Measurements from ENCODE around the gene UIMC1.

UIMC1 gene

DNA sequence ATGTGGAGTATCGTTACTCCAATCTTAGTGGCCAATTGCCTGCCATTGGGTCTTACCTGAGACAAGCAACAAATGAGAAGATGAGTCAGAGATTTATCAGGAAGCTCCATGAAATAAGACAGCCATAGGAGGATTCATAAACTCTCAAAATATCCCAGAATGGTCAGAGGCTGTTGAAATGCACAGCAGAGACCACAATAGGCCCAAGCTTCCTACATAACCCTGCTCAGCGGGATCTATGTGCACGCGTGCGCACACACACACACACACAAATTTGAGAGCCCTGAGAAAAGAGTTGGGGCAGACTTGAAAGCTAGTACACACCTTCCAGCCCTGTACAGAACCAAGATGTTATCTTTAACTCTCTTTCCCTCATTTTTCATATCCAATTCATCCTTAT, 9.8 kb downstream of the UIMC1 start:
- peaks cover 5% of the 10 kb centered on the region for H3K4me1 ChIP-seq (ENCODE audit: insufficient read depth, low read length, poor library complexity, severe bottlenecking)
- no peaks in the 10 kb centered on the region for H3F3A ChIP-seq (ENCODE audit: low read depth)
- no peak overlapping the region for H3K9ac ChIP-seq (ENCODE audit: low read depth, low read length, poor library complexity, severe bottlenecking)
- peaks cover 14% of the 10 kb centered on the region for H4K20me1 ChIP-seq (ENCODE audit: insufficient read depth, low read length, poor library complexity, severe bottlenecking)
- H3K4me3 ChIP-seq (ENCODE audit: low read length, poor library complexity, severe bottlenecking): no peak overlapping the region
- no peaks in the 10 kb centered on the region for H3K9me2 ChIP-seq (replicated peaks; ENCODE audit: low read depth, low read length)
- TF ChIP-seq EZH2phosphoT487 (IDR thresholded peaks at IDR 0.05; ENCODE audit: borderline replicate concordance): no peak
- TF ChIP-seq, protein P1, sequence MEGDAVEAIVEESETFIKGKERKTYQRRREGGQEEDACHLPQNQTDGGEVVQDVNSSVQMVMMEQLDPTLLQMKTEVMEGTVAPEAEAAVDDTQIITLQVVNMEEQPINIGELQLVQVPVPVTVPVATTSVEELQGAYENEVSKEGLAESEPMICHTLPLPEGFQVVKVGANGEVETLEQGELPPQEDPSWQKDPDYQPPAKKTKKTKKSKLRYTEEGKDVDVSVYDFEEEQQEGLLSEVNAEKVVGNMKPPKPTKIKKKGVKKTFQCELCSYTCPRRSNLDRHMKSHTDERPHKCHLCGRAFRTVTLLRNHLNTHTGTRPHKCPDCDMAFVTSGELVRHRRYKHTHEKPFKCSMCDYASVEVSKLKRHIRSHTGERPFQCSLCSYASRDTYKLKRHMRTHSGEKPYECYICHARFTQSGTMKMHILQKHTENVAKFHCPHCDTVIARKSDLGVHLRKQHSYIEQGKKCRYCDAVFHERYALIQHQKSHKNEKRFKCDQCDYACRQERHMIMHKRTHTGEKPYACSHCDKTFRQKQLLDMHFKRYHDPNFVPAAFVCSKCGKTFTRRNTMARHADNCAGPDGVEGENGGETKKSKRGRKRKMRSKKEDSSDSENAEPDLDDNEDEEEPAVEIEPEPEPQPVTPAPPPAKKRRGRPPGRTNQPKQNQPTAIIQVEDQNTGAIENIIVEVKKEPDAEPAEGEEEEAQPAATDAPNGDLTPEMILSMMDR (conservative IDR thresholded peaks at IDR 0.05; ENCODE audit: low read length): no peak
- no peaks in the 10 kb centered on the region for H3K27me3 ChIP-seq (ENCODE audit: insufficient read depth, low read length, poor library complexity, severe bottlenecking)
- H3K9me3 ChIP-seq (ENCODE audit: insufficient read depth, low read depth, low read length): no peaks in the 10 kb centered on the region
- no peak overlapping the region for H3K4me2 ChIP-seq (ENCODE audit: low read depth, low read length, poor library complexity, severe bottlenecking)
- no peaks in the 10 kb centered on the region for H3K36me3 ChIP-seq (ENCODE audit: insufficient read depth, low read length)
- peaks cover 88% of the 10 kb centered on the region for H3K79me2 ChIP-seq (ENCODE audit: insufficient read depth, low read length)
- no peak overlapping the region for H2AFZ ChIP-seq (ENCODE audit: low read length)

DNA sequence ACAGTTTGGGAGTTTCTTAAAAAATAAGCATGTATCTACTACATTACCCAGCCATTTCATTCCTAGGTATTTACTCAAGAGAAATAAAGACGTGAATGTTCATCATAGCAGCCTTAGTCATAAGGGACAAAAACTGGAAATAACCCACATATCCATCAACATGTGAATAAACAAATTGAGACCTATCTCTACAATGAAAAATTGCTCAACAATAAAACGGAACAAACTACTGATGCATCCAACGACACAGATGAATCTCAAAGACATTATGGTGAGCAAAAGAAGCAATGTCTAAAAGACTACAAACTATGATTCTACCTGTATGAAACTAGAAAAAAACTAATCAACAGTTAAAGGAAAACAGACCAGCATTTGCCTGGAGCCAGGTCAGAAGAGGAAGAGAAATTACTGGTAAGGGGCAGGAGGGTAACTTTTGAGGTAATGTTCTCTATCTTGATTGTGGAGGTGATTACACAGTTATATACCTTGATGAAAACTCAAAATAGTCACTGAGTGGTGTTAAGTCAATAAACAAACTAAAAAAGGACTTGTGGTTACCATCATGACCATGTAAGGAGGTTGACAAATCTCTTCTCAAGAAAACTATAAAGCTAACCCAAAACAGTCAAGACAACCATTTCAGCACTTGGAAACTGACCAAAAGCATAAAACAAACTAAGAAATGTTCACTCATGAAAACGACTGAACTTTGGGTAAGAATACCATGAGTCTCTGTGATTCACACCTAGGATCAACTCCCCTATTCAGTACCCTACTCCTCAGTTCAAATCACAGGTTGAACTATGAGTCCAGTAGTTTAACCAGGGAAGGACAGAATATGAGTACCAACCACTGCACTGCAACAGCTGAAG, 10.4 kb downstream of the UIMC1 start:
- Histone ChIP-seq H2AFZ (ENCODE audit: low read length) (no peak overlapping the region), H3K9me3 (ENCODE audit: insufficient read depth, low read depth, low read length) (no peaks in the 10 kb centered on the region), H4K20me1 (ENCODE audit: insufficient read depth, low read length, poor library complexity, severe bottlenecking) (peaks cover 14% of the 10 kb centered on the region), H3K36me3 (ENCODE audit: insufficient read depth, low read length) (no peaks in the 10 kb centered on the region), H3K9ac (ENCODE audit: low read depth, low read length, poor library complexity, severe bottlenecking) (no peak overlapping the region), H3K9me2 (replicated peaks; ENCODE audit: low read depth, low read length) (no peaks in the 10 kb centered on the region), H3F3A (ENCODE audit: low read depth) (no peaks in the 10 kb centered on the region), H3K4me2 (ENCODE audit: low read depth, low read length, poor library complexity, severe bottlenecking) (no peak overlapping the region), H3K4me3 (ENCODE audit: low read length, poor library complexity, severe bottlenecking) (no peak overlapping the region), H3K27me3 (ENCODE audit: insufficient read depth, low read length, poor library complexity, severe bottlenecking) (no peaks in the 10 kb centered on the region), H3K79me2 (ENCODE audit: insufficient read depth, low read length) (peaks cover 87% of the 10 kb centered on the region), H3K4me1 (ENCODE audit: insufficient read depth, low read length, poor library complexity, severe bottlenecking) (peaks cover 5% of the 10 kb centered on the region)
- TF ChIP-seq, protein P1 (conservative IDR thresholded peaks at IDR 0.05; ENCODE audit: low read length): no peak
- TF ChIP-seq EZH2phosphoT487 (IDR thresholded peaks at IDR 0.05; ENCODE audit: borderline replicate concordance): no peak

DNA sequence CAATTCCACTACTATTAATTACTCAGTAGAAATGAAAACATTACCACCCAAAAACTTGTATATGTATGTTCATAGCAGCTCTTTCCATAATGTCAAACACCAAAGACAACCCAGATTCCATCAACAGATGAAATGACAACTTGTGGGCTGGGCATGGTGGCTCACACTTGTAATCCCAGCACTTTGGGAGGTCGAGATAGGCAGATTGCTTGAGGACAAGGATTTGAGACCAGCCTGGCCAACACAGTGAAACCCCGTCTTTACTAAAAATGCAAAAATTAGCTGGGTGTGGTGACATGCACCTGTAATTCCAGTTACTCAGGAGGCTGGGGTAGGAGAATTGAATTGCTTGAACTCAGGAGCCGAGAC, 11.5 kb downstream of the UIMC1 start:
- Histone ChIP-seq H3K36me3 (ENCODE audit: insufficient read depth, low read length) (no peaks in the 10 kb centered on the region), H3K4me1 (ENCODE audit: insufficient read depth, low read length, poor library complexity, severe bottlenecking) (peaks cover 5% of the 10 kb centered on the region), H3K27me3 (ENCODE audit: insufficient read depth, low read length, poor library complexity, severe bottlenecking) (no peaks in the 10 kb centered on the region), H4K20me1 (ENCODE audit: insufficient read depth, low read length, poor library complexity, severe bottlenecking) (peaks cover 13% of the 10 kb centered on the region), H3K4me2 (ENCODE audit: low read depth, low read length, poor library complexity, severe bottlenecking) (no peak overlapping the region), H2AFZ (ENCODE audit: low read length) (no peak overlapping the region), H3K9me2 (replicated peaks; ENCODE audit: low read depth, low read length) (no peaks in the 10 kb centered on the region), H3K9me3 (ENCODE audit: insufficient read depth, low read depth, low read length) (no peaks in the 10 kb centered on the region), H3F3A (ENCODE audit: low read depth) (no peaks in the 10 kb centered on the region), H3K9ac (ENCODE audit: low read depth, low read length, poor library complexity, severe bottlenecking) (no peak overlapping the region), H3K79me2 (ENCODE audit: insufficient read depth, low read length) (peaks cover 81% of the 10 kb centered on the region; the same call in 1 of the 2 replicates), H3K4me3 (ENCODE audit: low read length, poor library complexity, severe bottlenecking) (no peak overlapping the region)
- no peak for TF ChIP-seq EZH2phosphoT487 (IDR thresholded peaks at IDR 0.05; ENCODE audit: borderline replicate concordance)
- TF ChIP-seq, protein P1 (conservative IDR thresholded peaks at IDR 0.05; ENCODE audit: low read length): no peak
